Measurements from ENCODE around the gene HYAL2.
A peak's percentile ranks its signal among the peaks of the same experiment; 100 is the strongest.

HYAL2 gene

GRCh38 chr3:50268703-50269451 lies 53.7 kb downstream of the HYAL2 start, which contains the start of gene SEMA3B:
SEMA3B (plus strand) TSS chr3:50269147; CDS start chr3:50269241, 94 bp downstream.
- DNase-seq: peak; percentile 42

GRCh38 chr3:50268276-50268675 lies 54.3 kb downstream of the HYAL2 start:
- DNase-seq: no peak
